Activated B cell treated with CpG ODN at 0.5 μM for 24 hours (primary cell): Measurements from ENCODE around the gene FAM81A. TPM values are rescaled to one million over a fixed set of nuclear protein-coding genes. Genes with fewer than 3 reads are reported as not detected.
A peak's percentile ranks its signal among the peaks of the same experiment; 100 is the strongest.
"Not testable (repeated sequence)": the region's sequence is repeated elsewhere in the genome, so short reads cannot be mapped to it uniquely, and the experiment has no call there.

Source experiments
- ATAC-seq: fragments of 200-7000 bp; cut with Tn5 transposase; one replicate; pipeline ENCODE4 v1.10.0; 2021; ENCODE audit warnings: low read depth, mild to moderate bottlenecking, moderate library complexity
- CTCF ChIA-PET: fragments of 350-600 bp; sonication (Branson Sonifier 250); formaldehyde crosslinking; loops from one replicate; lab custom pipeline; 2021; ENCODE audit warnings: antibody characterized with exemption; lab: Charles Lee
- POLR2A ChIA-PET: fragments of 350-600 bp; sonication (Branson Sonifier 250); formaldehyde crosslinking; loops from one replicate; lab custom pipeline; 2021; ENCODE audit warnings: antibody characterized with exemption; lab: Charles Lee
- DNase-seq: peaks from one replicate; pipeline ENCODE4 v3.0.0; 2022
- H3K27ac Mint-ChIP-seq: one replicate; pipeline ENCODE4 v1.8.0; 2020; ENCODE audit warnings: mixed read lengths
- H3K27me3 Mint-ChIP-seq: one replicate; pipeline ENCODE4 v1.8.0; 2021; ENCODE audit warnings: mixed read lengths
- H3K36me3 Mint-ChIP-seq: one replicate; pipeline ENCODE4 v1.8.0; 2021; ENCODE audit warnings: low read depth, mixed read lengths
- H3K4me1 Mint-ChIP-seq: one replicate; pipeline ENCODE4 v1.8.0; 2021; ENCODE audit warnings: mixed read lengths
- H3K4me3 Mint-ChIP-seq: one replicate; pipeline ENCODE4 v1.8.0; 2020; ENCODE audit warnings: mild to moderate bottlenecking, mixed read lengths
- H3K9me3 Mint-ChIP-seq: one replicate; pipeline ENCODE4 v1.8.0; 2020; ENCODE audit warnings: mixed read lengths
- intact Hi-C: fragments of 100-400 bp; cut with micrococcal nuclease; formaldehyde crosslinking; loops from one replicate; pipeline ENCODE4 v1.15.1; 2024
- total RNA-seq: library from RNA; stranded (reverse); gene quantifications from 2 replicates; pipeline ENCODE4 v1.2.3, GENCODE V29; 2022
- TF ChIP-seq, protein P1 (sequence below): fragments of 200-600 bp; IDR thresholded peaks from one replicate; pipeline ENCODE4 v1.8.0; 2022; ENCODE audit warnings: antibody characterized with exemption, mild to moderate bottlenecking

The FAM81A gene
- total RNA-seq, 1 donor from 2014 or later, result 6.2 TPM

DNA sequence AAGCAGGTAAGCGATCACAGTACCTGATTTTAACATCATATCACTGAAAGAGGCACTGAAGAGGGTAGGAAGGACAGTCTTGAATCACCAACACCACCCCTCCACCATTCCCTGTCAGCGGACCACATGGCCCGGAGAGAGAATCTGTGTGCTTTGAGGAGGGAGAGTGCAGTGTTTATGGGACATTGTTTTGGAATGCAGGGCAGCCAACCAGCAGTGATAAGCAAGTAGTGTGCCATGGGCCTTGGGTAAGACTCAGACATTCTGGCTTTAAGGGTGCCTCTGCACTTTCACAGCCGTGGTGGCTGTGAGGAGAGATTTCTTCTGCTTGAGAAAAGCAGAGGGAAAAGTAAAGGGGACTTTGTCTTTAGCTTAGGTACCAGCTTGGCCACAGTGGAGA lies 46.4 kb downstream of the FAM81A start:
- Mint-ChIP-seq H3K36me3 (no peaks in the 10 kb centered on the region), H3K9me3 (peaks cover 3% of the 10 kb centered on the region), H3K27ac (no peak overlapping the region), H3K4me3 (no peak overlapping the region), H3K4me1 (peaks cover 12% of the 10 kb centered on the region), H3K27me3 (no peaks in the 10 kb centered on the region)
- POLR2A ChIA-PET, result no interaction called here
- CTCF ChIA-PET, result no interaction called here
- intact Hi-C loops, result no loop called here
- ATAC-seq (no peak), DNase-seq (no peak)
- TF ChIP-seq, protein P1, sequence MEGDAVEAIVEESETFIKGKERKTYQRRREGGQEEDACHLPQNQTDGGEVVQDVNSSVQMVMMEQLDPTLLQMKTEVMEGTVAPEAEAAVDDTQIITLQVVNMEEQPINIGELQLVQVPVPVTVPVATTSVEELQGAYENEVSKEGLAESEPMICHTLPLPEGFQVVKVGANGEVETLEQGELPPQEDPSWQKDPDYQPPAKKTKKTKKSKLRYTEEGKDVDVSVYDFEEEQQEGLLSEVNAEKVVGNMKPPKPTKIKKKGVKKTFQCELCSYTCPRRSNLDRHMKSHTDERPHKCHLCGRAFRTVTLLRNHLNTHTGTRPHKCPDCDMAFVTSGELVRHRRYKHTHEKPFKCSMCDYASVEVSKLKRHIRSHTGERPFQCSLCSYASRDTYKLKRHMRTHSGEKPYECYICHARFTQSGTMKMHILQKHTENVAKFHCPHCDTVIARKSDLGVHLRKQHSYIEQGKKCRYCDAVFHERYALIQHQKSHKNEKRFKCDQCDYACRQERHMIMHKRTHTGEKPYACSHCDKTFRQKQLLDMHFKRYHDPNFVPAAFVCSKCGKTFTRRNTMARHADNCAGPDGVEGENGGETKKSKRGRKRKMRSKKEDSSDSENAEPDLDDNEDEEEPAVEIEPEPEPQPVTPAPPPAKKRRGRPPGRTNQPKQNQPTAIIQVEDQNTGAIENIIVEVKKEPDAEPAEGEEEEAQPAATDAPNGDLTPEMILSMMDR, result no peak

DNA sequence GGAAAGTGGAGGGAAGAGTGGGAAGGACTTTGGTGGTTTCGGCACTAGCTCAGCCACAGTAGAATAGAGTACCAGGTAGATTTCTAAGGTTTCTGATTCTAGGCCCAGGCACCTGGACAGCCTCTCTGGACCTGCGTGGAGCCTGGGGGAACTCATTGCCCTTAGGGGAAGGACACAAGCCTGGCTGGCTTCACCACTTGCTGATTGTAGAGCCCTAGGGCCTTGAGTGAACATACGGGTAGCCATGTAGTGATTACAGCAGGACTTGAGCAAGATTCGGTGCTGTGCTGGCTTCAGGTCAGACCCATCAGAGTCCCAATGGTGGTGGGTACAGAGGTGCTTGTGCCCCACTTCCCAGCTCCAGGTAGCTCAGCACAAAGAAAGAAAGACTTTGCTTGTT lies 47.0 kb downstream of the FAM81A start:
- Mint-ChIP-seq H3K36me3 (no peaks in the 10 kb centered on the region), H3K27me3 (no peaks in the 10 kb centered on the region), H3K27ac (peak overlapping the region; percentile 24), H3K4me1 (peaks cover 12% of the 10 kb centered on the region), H3K4me3 (no peak overlapping the region), H3K9me3 (peaks cover 4% of the 10 kb centered on the region)
- intact Hi-C loops, result no loop called here
- TF ChIP-seq, protein P1, result no peak
- ATAC-seq, result no peak
- ChIA-PET CTCF (no interaction called here), POLR2A (no interaction called here)
- no peak for DNase-seq

DNA sequence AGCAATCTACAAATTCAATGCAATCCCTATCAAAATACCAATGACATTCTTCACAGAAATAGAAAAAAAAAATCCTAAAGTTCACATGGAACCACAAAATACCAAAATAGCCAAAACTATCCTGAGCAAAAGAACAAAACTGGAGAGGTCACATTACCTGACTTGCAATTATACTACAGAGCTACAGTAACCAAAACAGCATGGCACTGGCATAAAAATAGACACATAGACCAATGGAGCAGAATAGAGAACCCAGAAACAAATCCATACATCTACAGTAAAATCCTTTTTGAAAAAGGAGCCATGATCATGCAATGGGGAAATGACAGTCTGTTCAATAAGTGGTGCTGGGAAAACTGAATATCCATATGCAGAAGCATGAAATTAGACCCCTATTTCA lies 51.5 kb downstream of the FAM81A start:
- H3K36me3 Mint-ChIP-seq, POLR2A ChIA-PET, intact Hi-C loops, H3K4me1 Mint-ChIP-seq, H3K27ac Mint-ChIP-seq, H3K9me3 Mint-ChIP-seq, H3K27me3 Mint-ChIP-seq, H3K4me3 Mint-ChIP-seq, DNase-seq, ATAC-seq: not testable (repeated sequence)
- CTCF ChIA-PET, result interaction anchor here (1.3 to 1.6 kb wide), 2 partner anchors 242 to 315 kb away, joined by 4 read pairs; no protein-coding TSS in a partner anchor

DNA sequence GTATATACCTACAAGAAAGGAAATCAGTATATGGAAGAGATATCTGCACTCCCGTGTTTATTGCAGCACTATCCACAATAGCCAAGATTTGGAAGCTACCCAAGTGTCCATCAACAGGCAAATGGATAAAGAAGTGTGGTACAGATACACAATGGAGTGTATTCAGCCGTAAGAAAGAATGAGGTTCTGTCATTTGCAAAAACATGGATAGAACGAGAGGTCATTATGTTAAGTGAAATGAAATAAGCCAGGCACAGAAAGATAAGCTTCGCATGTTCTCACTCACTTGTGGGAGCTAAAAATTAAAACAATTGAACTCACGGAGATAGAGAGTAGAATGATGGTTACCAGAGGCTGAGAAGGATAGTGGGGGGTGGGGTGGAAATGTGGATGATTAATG lies 53.1 kb downstream of the FAM81A start:
- CTCF ChIA-PET, result interaction anchor here (1.0 to 3.3 kb wide), 5 partner anchors 38 to 317 kb away, joined by 3 to 29 read pairs (median 4); no protein-coding TSS in a partner anchor
- Mint-ChIP-seq H3K27ac (no peak overlapping the region), H3K27me3 (no peaks in the 10 kb centered on the region), H3K4me1 (peaks cover 10% of the 10 kb centered on the region), H3K36me3 (no peaks in the 10 kb centered on the region), H3K4me3 (no peak overlapping the region), H3K9me3 (peaks cover 4% of the 10 kb centered on the region)
- TF ChIP-seq, protein P1, result no peak
- DNase-seq (no peak), ATAC-seq (no peak)
- intact Hi-C loops, result no loop called here
- POLR2A ChIA-PET, result interaction anchor here (0.7 to 1.3 kb wide), 3 partner anchors 8 to 511 kb away, joined by 3 to 5 read pairs (median 4); no protein-coding TSS in a partner anchor

DNA sequence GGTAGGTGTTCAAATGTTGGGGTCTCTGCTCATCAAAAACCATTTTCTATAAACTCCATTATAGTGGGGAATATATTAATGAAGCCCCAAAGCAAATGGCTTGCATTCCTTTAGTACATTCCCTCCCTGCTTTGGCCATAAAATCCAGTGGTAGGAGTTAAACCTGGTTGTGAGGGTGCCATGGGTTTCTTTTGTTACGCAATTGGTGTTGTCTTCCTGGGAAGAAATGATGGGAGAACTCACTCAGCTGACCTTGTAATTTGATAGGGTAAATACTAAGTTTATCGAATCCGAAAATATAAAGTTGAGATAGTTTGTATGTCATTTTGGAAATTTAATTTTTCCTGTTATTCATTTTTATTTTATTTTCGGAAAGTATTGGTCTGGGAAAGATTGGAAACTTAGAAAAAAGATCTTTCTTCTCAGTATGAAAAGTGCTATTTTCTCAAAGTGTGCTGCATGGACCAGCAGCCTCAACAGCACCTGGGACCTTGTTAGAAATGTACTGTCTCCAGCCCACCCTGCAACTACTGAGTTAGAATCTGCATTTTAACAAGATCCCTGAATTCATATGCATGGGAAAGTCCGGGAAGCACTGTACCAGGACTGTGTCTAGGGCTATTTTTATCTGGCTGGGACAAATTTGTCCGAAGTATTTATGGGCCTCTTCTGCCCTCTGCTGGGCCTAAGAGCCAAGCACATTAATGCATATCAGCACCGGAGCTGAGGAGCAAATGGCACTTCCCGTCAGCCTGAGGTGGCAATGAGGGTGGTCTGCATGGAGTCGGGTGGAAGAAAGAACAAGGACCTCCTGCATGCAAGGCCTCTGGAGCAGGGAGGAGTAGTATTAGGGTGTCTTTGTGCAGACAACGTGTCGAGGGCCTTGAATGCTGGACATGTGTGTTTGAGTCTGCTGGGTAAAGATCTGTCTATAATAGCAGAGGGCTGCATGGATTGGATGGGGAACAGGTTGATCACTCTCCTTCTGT lies 54.7 kb downstream of the FAM81A start:
- peak; percentile 93 for ATAC-seq
- TF ChIP-seq, protein P1, result peak; percentile 87
- peak; percentile 31 for DNase-seq
- peaks cover 4% of the 10 kb centered on the region for H3K9me3 Mint-ChIP-seq
- H3K4me1 Mint-ChIP-seq, result peaks cover 10% of the 10 kb centered on the region
- no peaks in the 10 kb centered on the region for H3K36me3 Mint-ChIP-seq
- CTCF ChIA-PET, result interaction anchor here (0.5 to 3.9 kb wide), 28 partner anchors 8 to 536 kb away, joined by 3 to 50 read pairs (median 6); no protein-coding TSS in a partner anchor
- intact Hi-C loops, result loop anchor here (1.0 kb wide), 7 partner anchors 37 to 535 kb away; no protein-coding TSS in a partner anchor
- POLR2A ChIA-PET, result interaction anchor here (0.5 to 2.0 kb wide), 6 partner anchors 10 to 513 kb away, joined by 4 to 6 read pairs (median 6); no protein-coding TSS in a partner anchor
- H3K27me3 Mint-ChIP-seq, result no peaks in the 10 kb centered on the region
- no peak overlapping the region for H3K4me3 Mint-ChIP-seq
- peak overlapping the region; percentile 1 for H3K27ac Mint-ChIP-seq
